HCT116 (cell line): ENCODE measurements around the gene PTPRC.

Experiments
- CEBPB ChIP-seq: IDR thresholded peaks from 2 replicates; pipeline ENCODE4 v1.6.1; 2012; ENCODE audit warnings: low read depth
- EZH2phosphoT487 ChIP-seq: fragments of 200-600 bp; IDR thresholded peaks from 2 replicates; pipeline ENCODE4 v1.6.1; 2018; ENCODE audit warnings: antibody characterized with exemption, borderline replicate concordance
- POLR2A ChIP-seq: IDR thresholded peaks from 2 replicates; pipeline ENCODE4 v1.7.0; 2011; ENCODE audit warnings: borderline replicate concordance; ENCODE audit not compliant: insufficient read depth, insufficient read length; ENCODE audit errors: extremely low read depth
- POLR2AphosphoS5 ChIP-seq: IDR thresholded peaks from 2 replicates; pipeline ENCODE4 v1.6.1; 2011; ENCODE audit warnings: mild to moderate bottlenecking, low read depth, low read length, moderate library complexity
- SIN3A ChIP-seq: IDR thresholded peaks from 2 replicates; pipeline ENCODE4 v1.6.1; 2012; ENCODE audit warnings: low read depth
- TCF7L2 ChIP-seq: IDR thresholded peaks from 2 replicates; pipeline ENCODE4 v1.7.0; 2011; ENCODE audit warnings: borderline replicate concordance, inconsistent platforms; ENCODE audit not compliant: insufficient read depth, insufficient read length; ENCODE audit errors: extremely low read depth
- ZFX ChIP-seq: fragments of 450-650 bp; IDR thresholded peaks from 2 replicates; pipeline ENCODE4 v1.6.1; 2017
- TF ChIP-seq, protein P1 (sequence below), 3 experiments: fragments of 200-600 bp in 1 of 3; sonication (generic) in 1 of 3; IDR thresholded peaks in 2 of 3; conservative IDR thresholded peaks in 1 of 3; 2 replicates each; pipeline ENCODE4 v1.5.1; 2012 to 2017; ENCODE audit warnings: low read depth in 2 of 3, low read length in 2 of 3, antibody characterized with exemption in 1 of 3, borderline replicate concordance in 1 of 3, control low read depth in 1 of 3, mild to moderate bottlenecking in 1 of 3, mixed read lengths in 1 of 3, mixed run types in 1 of 3, moderate library complexity in 1 of 3; ENCODE audit not compliant: insufficient read depth in 1 of 3
- TF ChIP-seq, protein P2 (sequence below): IDR thresholded peaks from 2 replicates; pipeline ENCODE4 v1.6.1; 2012
- TF ChIP-seq, protein P3 (sequence below): IDR thresholded peaks from 2 replicates; pipeline ENCODE4 v1.6.1; 2012
- TF ChIP-seq, protein P4 (sequence below): IDR thresholded peaks from 2 replicates; pipeline ENCODE4 v1.6.1; 2012; ENCODE audit warnings: low read depth

DNA sequence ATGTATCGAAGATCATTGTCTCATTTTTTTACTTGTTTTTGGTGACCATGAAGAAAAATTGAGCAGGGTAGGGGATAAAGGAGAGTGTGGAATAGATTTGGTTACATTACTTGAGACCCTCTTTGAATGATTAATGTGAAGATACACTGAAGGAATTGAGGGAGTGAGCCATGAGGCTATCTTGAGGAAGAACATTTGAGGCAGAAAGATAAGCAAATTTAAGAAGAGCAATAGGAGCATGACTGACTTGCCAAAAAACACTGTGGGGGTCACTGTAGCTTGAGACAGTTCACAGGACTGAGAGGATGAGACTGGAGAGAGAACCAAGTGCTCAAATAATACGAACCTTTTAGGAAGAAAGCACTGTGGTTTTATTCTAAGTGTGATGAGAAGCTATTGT lies 43.1 kb upstream of the PTPRC start:
- TF ChIP-seq EZH2phosphoT487 (no peak), CEBPB (no peak), SIN3A (no peak), POLR2A (no peak), TCF7L2 (no peak), POLR2AphosphoS5 (no peak), ZFX (no peak)
- TF ChIP-seq, protein P1, sequence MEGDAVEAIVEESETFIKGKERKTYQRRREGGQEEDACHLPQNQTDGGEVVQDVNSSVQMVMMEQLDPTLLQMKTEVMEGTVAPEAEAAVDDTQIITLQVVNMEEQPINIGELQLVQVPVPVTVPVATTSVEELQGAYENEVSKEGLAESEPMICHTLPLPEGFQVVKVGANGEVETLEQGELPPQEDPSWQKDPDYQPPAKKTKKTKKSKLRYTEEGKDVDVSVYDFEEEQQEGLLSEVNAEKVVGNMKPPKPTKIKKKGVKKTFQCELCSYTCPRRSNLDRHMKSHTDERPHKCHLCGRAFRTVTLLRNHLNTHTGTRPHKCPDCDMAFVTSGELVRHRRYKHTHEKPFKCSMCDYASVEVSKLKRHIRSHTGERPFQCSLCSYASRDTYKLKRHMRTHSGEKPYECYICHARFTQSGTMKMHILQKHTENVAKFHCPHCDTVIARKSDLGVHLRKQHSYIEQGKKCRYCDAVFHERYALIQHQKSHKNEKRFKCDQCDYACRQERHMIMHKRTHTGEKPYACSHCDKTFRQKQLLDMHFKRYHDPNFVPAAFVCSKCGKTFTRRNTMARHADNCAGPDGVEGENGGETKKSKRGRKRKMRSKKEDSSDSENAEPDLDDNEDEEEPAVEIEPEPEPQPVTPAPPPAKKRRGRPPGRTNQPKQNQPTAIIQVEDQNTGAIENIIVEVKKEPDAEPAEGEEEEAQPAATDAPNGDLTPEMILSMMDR (IDR thresholded peaks at IDR 0.05 in 2 of 3, conservative IDR thresholded peaks at IDR 0.05 in 1 of 3; ENCODE audit: borderline replicate concordance in 1 of 3, insufficient read depth in 1 of 3, low read depth in 2 of 3, low read length in 2 of 3) = no peak
- TF ChIP-seq, protein P2, sequence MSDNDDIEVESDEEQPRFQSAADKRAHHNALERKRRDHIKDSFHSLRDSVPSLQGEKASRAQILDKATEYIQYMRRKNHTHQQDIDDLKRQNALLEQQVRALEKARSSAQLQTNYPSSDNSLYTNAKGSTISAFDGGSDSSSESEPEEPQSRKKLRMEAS = no peak
- TF ChIP-seq, protein P3, sequence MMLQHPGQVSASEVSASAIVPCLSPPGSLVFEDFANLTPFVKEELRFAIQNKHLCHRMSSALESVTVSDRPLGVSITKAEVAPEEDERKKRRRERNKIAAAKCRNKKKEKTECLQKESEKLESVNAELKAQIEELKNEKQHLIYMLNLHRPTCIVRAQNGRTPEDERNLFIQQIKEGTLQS = no peak
- TF ChIP-seq, protein P4, sequence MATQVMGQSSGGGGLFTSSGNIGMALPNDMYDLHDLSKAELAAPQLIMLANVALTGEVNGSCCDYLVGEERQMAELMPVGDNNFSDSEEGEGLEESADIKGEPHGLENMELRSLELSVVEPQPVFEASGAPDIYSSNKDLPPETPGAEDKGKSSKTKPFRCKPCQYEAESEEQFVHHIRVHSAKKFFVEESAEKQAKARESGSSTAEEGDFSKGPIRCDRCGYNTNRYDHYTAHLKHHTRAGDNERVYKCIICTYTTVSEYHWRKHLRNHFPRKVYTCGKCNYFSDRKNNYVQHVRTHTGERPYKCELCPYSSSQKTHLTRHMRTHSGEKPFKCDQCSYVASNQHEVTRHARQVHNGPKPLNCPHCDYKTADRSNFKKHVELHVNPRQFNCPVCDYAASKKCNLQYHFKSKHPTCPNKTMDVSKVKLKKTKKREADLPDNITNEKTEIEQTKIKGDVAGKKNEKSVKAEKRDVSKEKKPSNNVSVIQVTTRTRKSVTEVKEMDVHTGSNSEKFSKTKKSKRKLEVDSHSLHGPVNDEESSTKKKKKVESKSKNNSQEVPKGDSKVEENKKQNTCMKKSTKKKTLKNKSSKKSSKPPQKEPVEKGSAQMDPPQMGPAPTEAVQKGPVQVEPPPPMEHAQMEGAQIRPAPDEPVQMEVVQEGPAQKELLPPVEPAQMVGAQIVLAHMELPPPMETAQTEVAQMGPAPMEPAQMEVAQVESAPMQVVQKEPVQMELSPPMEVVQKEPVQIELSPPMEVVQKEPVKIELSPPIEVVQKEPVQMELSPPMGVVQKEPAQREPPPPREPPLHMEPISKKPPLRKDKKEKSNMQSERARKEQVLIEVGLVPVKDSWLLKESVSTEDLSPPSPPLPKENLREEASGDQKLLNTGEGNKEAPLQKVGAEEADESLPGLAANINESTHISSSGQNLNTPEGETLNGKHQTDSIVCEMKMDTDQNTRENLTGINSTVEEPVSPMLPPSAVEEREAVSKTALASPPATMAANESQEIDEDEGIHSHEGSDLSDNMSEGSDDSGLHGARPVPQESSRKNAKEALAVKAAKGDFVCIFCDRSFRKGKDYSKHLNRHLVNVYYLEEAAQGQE = no peak
